OCI-LY3 (cell line): ENCODE measurements around the gene CPTP.

Experiments
- EZH2phosphoT487 ChIP-seq: fragments of 200-600 bp; shearing (Covaris generic); IDR thresholded peaks from 2 replicates; pipeline ENCODE4 v1.6.1; 2018; ENCODE audit warnings: antibody characterized with exemption, mixed run types, low read depth
- TF ChIP-seq, protein P1 (sequence below): fragments of 200-600, 300-600 bp; sonication (generic); IDR thresholded peaks from 2 replicates; pipeline ENCODE4 v1.5.1; 2014; ENCODE audit warnings: antibody characterized with exemption, low read length, low read depth

DNA sequence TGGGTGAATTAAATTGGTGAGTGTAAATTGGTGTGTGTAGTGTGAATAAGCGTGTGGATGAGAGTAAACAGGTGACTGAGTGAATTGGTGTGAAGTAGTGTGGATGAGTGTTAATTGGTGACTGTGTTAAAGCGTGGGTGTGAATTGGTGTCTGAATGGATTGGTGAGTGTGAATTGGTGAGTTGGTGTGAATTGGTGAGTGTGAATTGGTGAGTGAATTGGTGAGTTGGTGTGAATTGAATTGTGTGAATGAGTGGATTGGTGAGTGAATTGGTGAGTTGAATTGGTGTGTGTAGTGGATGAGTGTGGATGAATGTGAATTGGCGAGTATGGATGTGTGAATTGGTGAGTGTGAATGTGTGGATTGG lies 42.1 kb downstream of the CPTP start:
- TF ChIP-seq, protein P1, sequence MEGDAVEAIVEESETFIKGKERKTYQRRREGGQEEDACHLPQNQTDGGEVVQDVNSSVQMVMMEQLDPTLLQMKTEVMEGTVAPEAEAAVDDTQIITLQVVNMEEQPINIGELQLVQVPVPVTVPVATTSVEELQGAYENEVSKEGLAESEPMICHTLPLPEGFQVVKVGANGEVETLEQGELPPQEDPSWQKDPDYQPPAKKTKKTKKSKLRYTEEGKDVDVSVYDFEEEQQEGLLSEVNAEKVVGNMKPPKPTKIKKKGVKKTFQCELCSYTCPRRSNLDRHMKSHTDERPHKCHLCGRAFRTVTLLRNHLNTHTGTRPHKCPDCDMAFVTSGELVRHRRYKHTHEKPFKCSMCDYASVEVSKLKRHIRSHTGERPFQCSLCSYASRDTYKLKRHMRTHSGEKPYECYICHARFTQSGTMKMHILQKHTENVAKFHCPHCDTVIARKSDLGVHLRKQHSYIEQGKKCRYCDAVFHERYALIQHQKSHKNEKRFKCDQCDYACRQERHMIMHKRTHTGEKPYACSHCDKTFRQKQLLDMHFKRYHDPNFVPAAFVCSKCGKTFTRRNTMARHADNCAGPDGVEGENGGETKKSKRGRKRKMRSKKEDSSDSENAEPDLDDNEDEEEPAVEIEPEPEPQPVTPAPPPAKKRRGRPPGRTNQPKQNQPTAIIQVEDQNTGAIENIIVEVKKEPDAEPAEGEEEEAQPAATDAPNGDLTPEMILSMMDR = no peak
- TF ChIP-seq EZH2phosphoT487 = no peak
